SK-N-MC (cell line): ENCODE results near the gene ERFL.
A peak's percentile ranks its signal among the peaks of the same experiment; 100 is the strongest.

Experiments
- DNase-seq: peaks from one replicate; pipeline ENCODE4 v3.0.0-alpha.2; 2011; ENCODE audit warnings: low read depth, low spot score
- H3K27ac ChIP-seq: fragments of 200-600 bp; sonication (generic); 2 replicates; pipeline ENCODE4 v1.5.1; 2016; ENCODE audit warnings: mixed run types
- H3K36me3 ChIP-seq: fragments of 200-600 bp; sonication (generic); 2 replicates; pipeline ENCODE4 v1.6.1; 2017; ENCODE audit warnings: antibody characterized with exemption, low read length, mixed read lengths; ENCODE audit not compliant: insufficient read depth
- H3K4me3 ChIP-seq: fragments of 200-600 bp; sonication (generic); 2 replicates; pipeline ENCODE4 v1.5.1; 2016
- H3K9ac ChIP-seq: fragments of 200-600 bp; sonication (generic); 2 replicates; pipeline ENCODE4 v1.8.0; 2017; ENCODE audit warnings: mixed run types, mixed read lengths; ENCODE audit not compliant: insufficient read length
- H3K9me3 ChIP-seq: fragments of 200-600 bp; sonication (generic); 2 replicates; pipeline ENCODE4 v1.6.1; 2017; ENCODE audit warnings: low read depth, mild to moderate bottlenecking, antibody characterized with exemption, low read length, moderate library complexity, mixed read lengths
- EZH2 ChIP-seq: fragments of 200-600 bp; sonication (generic); IDR thresholded peaks from one replicate; pipeline ENCODE4 v1.6.1; 2017; ENCODE audit warnings: antibody characterized with exemption
- FOXP2 ChIP-seq: optimal IDR thresholded peaks from 2 replicates; pipeline ENCODE3; 2011; ENCODE audit warnings: mild to moderate bottlenecking, moderate library complexity; ENCODE audit not compliant: insufficient read depth; ENCODE audit errors: extremely low read length, control extremely low read depth
- POLR2AphosphoS5 ChIP-seq: IDR thresholded peaks from 2 replicates; pipeline ENCODE4 v1.6.1; 2012; ENCODE audit warnings: mild to moderate bottlenecking, low read depth, low read length, borderline replicate concordance

Gene ERFL

DNA sequence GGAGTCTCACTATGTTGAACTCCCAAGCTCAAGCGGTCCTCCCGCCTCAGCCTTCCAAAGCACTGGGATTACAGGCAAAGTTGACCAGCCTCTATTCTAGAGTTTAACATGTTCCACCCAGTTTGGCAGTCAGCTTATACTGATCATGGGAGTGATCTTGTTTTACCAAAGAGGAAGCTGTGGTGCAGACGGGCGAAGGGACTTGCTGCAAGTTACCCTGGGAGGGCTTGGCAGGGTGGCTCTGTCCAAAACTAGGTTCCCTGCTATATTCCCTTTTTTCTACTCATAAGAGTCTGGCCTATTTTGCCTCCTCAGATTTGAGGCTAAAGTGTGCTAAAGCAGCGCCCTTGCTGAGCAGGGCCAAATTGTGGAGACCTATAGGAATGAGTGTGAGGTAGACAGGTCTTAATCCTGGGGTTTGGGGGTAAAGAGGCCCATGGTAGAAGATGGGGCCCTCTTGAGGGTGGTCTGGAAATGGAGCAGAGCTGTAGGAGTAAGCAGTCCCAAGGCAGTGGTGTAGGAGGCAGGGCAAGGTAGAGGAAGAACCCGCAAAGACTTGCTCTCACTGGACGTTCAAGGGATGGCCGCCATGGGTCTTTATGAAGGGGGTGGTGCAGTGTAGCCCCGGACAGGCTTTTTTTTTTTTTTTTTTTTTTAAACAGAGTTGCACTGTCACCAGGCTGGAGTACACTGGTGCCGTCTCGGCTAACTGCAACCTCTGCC is 64.9 kb downstream of the ERFL start:
- Histone ChIP-seq H3K27ac (peak overlapping the region; percentile 97), H3K4me3 (peak overlapping the region; percentile 100), H3K9me3 (no peaks in the 10 kb centered on the region), H3K9ac (peak overlapping the region; percentile 99), H3K36me3 (peaks cover 76% of the 10 kb centered on the region)
- TF ChIP-seq POLR2AphosphoS5, result no peak; the same call in 1 of the 2 replicates
- no peak for TF ChIP-seq EZH2
- TF ChIP-seq FOXP2, result no peak
- no peak for DNase-seq

DNA sequence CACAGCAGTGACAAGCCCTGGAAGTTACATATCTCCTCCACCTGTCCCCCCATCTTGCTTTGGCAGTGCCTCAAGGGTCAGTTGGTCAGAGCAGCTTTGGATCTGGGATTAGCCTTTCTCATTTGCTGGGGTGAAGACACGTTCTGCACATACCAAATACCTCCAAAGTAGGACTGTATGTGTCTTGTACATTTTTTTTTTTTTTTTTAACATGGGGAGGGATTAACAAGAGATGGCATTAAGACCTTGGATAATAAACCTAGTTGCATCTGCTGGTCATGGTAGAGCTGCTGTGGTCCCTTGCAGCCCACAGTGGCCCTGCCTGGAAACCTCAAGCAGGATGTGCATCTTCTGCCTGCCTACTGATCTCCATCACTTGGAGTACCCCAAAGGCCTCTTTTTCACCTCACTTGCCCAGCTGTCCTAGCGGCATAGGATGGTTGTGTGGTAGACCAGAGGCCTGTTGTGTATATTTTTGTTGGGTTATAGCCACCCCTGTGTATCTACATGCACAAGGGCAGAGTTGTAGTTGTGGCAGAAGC is 65.7 kb downstream of the ERFL start:
- no peaks in the 10 kb centered on the region for H3K9me3 ChIP-seq
- peaks cover 67% of the 10 kb centered on the region for H3K36me3 ChIP-seq
- H3K4me3 ChIP-seq, result peak overlapping the region; percentile 100
- TF ChIP-seq POLR2AphosphoS5 (no peak; the same call in 1 of the 2 replicates), FOXP2 (no peak)
- DNase-seq, result no peak
- H3K9ac ChIP-seq, result peak overlapping the region; percentile 99
- H3K27ac ChIP-seq, result peak overlapping the region; percentile 97

DNA sequence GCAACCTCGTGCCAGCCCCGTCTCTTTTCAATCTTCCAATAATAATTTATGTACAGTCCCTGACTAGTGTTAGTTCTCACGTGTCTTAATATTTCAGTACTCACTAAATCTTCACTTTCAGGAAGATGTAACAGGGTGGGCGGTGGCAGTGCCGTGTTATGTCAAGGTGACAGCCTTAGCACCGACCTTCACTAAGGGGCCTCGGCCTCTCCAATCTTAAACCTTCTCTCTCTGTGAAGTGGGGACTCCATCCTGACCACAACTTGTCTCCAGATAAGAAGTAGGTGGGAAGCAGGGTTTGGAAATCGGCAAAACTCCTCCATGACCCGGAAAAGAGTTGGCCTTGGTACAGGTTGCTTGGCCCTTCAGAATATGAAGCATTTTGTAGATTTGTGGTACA is 66.4 kb downstream of the ERFL start:
- peak overlapping the region; percentile 100 for H3K4me3 ChIP-seq
- no peaks in the 10 kb centered on the region for H3K9me3 ChIP-seq
- peak overlapping the region; percentile 99 for H3K9ac ChIP-seq
- DNase-seq, result no peak
- H3K36me3 ChIP-seq, result peaks cover 60% of the 10 kb centered on the region
- no peak for TF ChIP-seq POLR2AphosphoS5
- TF ChIP-seq EZH2, result no peak
- TF ChIP-seq FOXP2, result no peak
- peak overlapping the region; percentile 97 for H3K27ac ChIP-seq

DNA sequence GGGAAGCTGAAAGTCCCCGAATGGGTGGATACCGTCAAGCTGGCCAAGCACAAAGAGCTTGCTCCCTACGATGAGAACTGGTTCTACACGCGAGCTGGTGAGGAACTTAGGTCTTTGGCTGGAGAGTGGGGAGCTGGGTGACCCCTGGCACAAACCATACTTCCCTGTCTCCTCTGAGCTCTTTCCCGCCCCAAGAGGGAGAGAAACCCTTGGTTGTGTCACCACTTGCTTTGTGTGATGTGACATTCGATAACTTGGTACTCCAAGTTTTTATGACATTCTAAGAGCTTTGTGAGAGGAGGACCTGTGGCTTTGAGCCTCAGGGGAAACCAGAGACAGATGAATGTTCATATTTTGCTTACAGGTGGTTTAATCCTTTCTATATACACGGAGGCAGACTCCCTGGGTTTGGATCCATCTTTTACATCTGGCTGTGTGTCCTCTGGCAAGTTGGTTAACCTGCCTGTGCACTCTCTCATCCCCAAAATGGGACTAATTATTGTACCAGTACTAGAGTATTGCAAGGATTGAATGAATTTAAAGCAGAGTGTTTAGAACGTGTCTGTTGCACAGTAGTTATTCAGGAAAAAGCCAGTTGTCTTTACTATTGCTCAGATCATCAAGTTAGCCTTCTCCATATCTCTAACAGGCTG is 67.0 kb downstream of the ERFL start:
- TF ChIP-seq POLR2AphosphoS5 (no peak), EZH2 (no peak), FOXP2 (no peak)
- peak overlapping the region; percentile 99 for H3K9ac ChIP-seq
- peaks cover 56% of the 10 kb centered on the region for H3K36me3 ChIP-seq
- H3K27ac ChIP-seq, result peak overlapping the region; percentile 97
- H3K9me3 ChIP-seq, result no peaks in the 10 kb centered on the region
- H3K4me3 ChIP-seq, result peak overlapping the region; percentile 100
- no peak for DNase-seq

DNA sequence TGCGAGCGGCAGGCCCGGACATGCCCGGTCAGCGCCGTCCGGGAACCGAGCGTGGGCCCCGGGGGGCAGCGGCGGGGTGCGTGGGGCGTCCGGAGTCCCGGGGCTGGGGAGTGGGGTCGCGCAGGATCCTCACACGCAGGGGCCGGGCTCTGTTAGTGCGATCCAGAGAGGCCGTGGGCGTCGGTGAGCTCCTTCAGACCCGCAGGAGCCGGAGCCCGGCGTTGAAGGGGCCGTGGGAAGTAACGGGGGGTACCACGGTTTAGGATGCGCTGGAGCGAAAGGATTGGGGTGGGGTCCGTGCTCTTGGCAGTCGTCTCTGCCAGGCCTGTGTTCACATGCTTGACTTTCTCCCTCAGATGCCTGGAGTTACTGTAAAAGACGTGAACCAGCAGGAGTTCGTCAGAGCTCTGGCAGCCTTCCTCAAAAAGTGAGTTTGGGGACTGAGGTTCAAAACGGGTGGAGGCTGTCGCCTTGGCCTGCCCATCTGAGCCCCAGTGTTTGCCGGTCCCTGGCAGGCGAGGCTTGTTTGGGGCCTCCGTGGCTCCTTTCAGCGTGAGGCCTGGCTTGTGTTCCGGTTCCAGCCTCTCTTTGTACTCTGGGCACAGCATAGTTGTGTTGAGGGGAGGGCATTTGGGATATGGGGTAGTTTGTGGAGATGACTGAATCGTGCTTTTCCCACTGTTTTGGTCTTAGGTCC is 67.7 kb downstream of the ERFL start:
- no peak for DNase-seq
- peak overlapping the region; percentile 97 for H3K27ac ChIP-seq

DNA sequence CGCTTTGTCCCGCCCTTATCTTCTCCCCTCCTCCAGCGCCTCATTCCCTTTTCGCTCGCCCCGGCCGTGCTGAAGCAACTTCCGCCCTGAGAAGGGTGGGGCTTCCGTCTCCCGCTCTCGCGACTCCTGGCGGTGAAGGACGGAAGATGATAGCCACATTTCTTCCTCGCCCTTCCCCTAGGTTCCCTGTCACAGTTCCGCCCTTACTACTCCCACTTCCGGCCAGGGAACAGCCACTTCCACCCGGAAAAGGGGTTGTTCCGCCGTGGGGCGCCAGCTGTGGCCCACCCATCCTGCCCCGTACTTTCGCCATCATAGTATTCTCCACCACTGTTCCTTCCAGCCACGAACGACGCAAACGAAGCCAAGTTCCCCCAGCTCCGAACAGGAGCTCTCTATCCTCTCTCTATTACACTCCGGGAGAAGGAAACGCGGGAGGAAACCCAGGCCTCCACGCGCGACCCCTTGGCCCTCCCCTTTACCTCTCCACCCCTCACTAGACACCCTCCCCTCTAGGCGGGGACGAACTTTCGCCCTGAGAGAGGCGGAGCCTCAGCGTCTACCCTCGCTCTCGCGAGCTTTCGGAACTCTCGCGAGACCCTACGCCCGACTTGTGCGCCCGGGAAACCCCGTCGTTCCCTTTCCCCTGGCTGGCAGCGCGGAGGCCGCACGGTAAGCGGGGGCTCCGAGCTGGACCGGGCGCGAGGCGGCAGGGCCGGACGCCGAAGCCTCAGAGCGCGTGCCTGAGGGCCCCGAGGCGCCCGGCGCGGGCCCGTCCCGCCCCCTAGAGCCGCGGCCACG is 68.4 kb downstream of the ERFL start, which contains the start of gene RPS19:
Gene RPS19 (plus strand): TSS at position 638 of the 801 bp plus-strand sequence. CDS start 520 bp downstream, outside the sequence.
- Histone ChIP-seq H3K36me3 (peaks cover 44% of the 10 kb centered on the region), H3K4me3 (peak within 1 kb of the TSS; percentile 100), H3K27ac (peak within 1 kb of the TSS; percentile 97), H3K9me3 (no peaks in the 10 kb centered on the region), H3K9ac (peak within 1 kb of the TSS; percentile 99)
- peak; percentile 96 for DNase-seq
- TF ChIP-seq EZH2, result no peak
- TF ChIP-seq POLR2AphosphoS5, result peak; percentile 97
- no peak for TF ChIP-seq FOXP2

More for the DNA sequence above, 67.7 kb downstream of the ERFL start:
- peak overlapping the region; percentile 100 for H3K4me3 ChIP-seq
- H3K36me3 ChIP-seq, result peaks cover 52% of the 10 kb centered on the region
- H3K9ac ChIP-seq, result peak overlapping the region; percentile 99
- TF ChIP-seq POLR2AphosphoS5 (peak; percentile 34; the same call in 1 of the 2 replicates), EZH2 (no peak)
- no peaks in the 10 kb centered on the region for H3K9me3 ChIP-seq

DNA sequence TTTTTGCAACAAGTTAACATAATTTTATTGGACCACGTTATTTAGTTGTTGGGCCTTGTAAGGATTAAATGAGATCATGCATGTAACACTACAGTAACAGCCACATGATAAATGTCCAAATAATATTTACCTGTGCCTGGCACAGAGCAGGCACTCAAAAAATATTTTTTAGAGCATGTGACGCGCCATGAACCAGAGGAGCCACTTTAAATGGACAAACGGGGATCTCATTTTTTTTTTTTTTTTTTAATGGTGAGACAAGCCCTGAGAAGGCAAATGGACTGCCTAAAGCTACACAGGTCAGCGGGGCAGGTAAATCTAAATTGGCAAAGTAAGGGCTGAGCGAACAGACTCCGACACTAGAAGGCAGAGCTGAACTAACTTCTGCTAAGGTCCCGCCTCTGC is 69.0 kb downstream of the ERFL start:
- H3K36me3 ChIP-seq, result peaks cover 38% of the 10 kb centered on the region
- H3K4me3 ChIP-seq, result peak overlapping the region; percentile 100
- no peaks in the 10 kb centered on the region for H3K9me3 ChIP-seq
- no peak for DNase-seq
- peak overlapping the region; percentile 70 for H3K9ac ChIP-seq
- peak overlapping the region; percentile 1 for H3K27ac ChIP-seq
- TF ChIP-seq EZH2, result no peak
- peak; percentile 60 for TF ChIP-seq POLR2AphosphoS5
- TF ChIP-seq FOXP2, result no peak
